ENCODE measurements around the gene OR52B2. TPM values are rescaled to one million over a fixed set of nuclear protein-coding genes. Genes with fewer than 3 reads are reported as not detected.

Gene OR52B2
- total RNA-seq, result not detected in 2 replicates

GRCh38 chr11:6170226-6170625 is at the start of gene OR52B2:
OR52B2 (minus strand) TSS chr11:6170326; CDS start chr11:6170326, 0 bp downstream.

GRCh38 chr11:6205366-6205765 is 35.2 kb upstream of the OR52B2 start, which contains the start of gene C11orf42:
C11orf42 (plus strand) TSS chr11:6205557; CDS start chr11:6205616, 59 bp downstream.

GRCh38 chr11:6199174-6199810 is 29.2 kb upstream of the OR52B2 start, which contains the start of gene OR52W1:
OR52W1 (plus strand) TSS chr11:6199224; CDS start chr11:6199224, 0 bp downstream.

Other genes with a start within 250 kb of the OR52B2 start
- not detected in 2 replicates for gene OR56A3, start 228.1 kb downstream of the OR52B2 start, total RNA-seq
- not detected in 2 replicates for gene OR56A5, start 201.8 kb downstream of the OR52B2 start, total RNA-seq
- gene OR52L1, start 183.3 kb downstream of the OR52B2 start, total RNA-seq, result not detected in 2 replicates
- not detected in 2 replicates for gene OR56A4, start 163.4 kb downstream of the OR52B2 start, total RNA-seq
- not detected in 2 replicates for gene OR56A1, start 139.6 kb downstream of the OR52B2 start, total RNA-seq
- gene OR56B4, start 62.6 kb downstream of the OR52B2 start, total RNA-seq, result not detected in 2 replicates
- not detected in 2 replicates for gene OR52W1, start 28.9 kb upstream of the OR52B2 start, total RNA-seq
- not detected in 2 replicates for gene C11orf42, start 35.2 kb upstream of the OR52B2 start, total RNA-seq
- gene FHIP1B, start 64.3 kb upstream of the OR52B2 start, total RNA-seq, result 16.5 and 26.7 TPM in 2 replicates
- not detected in 2 replicates for gene CNGA4, start 68.8 kb upstream of the OR52B2 start, total RNA-seq
- gene CCKBR, start 89.5 kb upstream of the OR52B2 start, total RNA-seq, result not detected in 2 replicates
- 187 and 202 TPM in 2 replicates for gene CAVIN3, start 150.2 kb upstream of the OR52B2 start, total RNA-seq
- gene SMPD1, start 220.1 kb upstream of the OR52B2 start, total RNA-seq, result 8.1 and 9.6 TPM in 2 replicates
- 2.3 and 3.3 TPM in 2 replicates for gene APBB1, start 248.8 kb upstream of the OR52B2 start, total RNA-seq